Left renal cortex interstitium (tissue), 4 donors: Measurements from ENCODE around the gene FCER2. TPM values are rescaled to one million over a fixed set of nuclear protein-coding genes. Genes with fewer than 3 reads are reported as not detected.

Source experiments
- polyA plus RNA-seq, 4 donors: library from polyadenylated mRNA; unstranded; fragments of 120-200 nt; gene quantifications; one replicate each; pipeline ENCODE4 v1.2.1, GENCODE V29; 2013; ENCODE audit not compliant: insufficient read length in 4 of 4

The FCER2 gene
- polyA plus RNA-seq, 4 donors: 0.27 to 0.45 (median 0.31) TPM

Other genes with a start within 250 kb of the FCER2 start
- 1 to 10 TPM; 5.8 to 9.2 (median 7.9) TPM for gene PEX11G, start 213.1 kb downstream of the FCER2 start, polyA plus RNA-seq
- 10 to 100 TPM; 33.2 to 76.0 (median 60.3) TPM for gene ZNF358, start 186.0 kb downstream of the FCER2 start, polyA plus RNA-seq
- gene MCOLN1, start 179.5 kb downstream of the FCER2 start, polyA plus RNA-seq: 10 to 100 TPM; 12.3 to 24.0 (median 18.8) TPM
- 10 to 100 TPM; 30.6 to 59.3 (median 44.3) TPM for gene PNPLA6, start 166.4 kb downstream of the FCER2 start, polyA plus RNA-seq
- gene CAMSAP3, start 106.3 kb downstream of the FCER2 start, polyA plus RNA-seq: 10 to 100 TPM; 12.3 to 30.3 (median 22.0) TPM
- 10 to 100 TPM; 31.4 to 47.9 (median 42.1) TPM for gene XAB2, start 72.6 kb downstream of the FCER2 start, polyA plus RNA-seq
- gene PET100, start 72.3 kb downstream of the FCER2 start, polyA plus RNA-seq: 100 to 1,000 TPM in 3 of 4 donors, 10 to 100 TPM in 1; 99.2 to 131 (median 118) TPM
- 1 to 10 TPM in 3 of 4 donors, under 1 TPM in 1; 0.54 to 2.8 (median 1.5) TPM for gene PCP2, start 68.4 kb downstream of the FCER2 start, polyA plus RNA-seq
- gene STXBP2, start 65.0 kb downstream of the FCER2 start, polyA plus RNA-seq: 10 to 100 TPM; 58.7 to 87.6 (median 73.3) TPM
- gene RETN, start 33.1 kb downstream of the FCER2 start, polyA plus RNA-seq: 1 to 10 TPM in 2 of 4 donors, under 1 TPM in 2; 0.71 to 2.7 (median 1.7) TPM
- gene MCEMP1, start 25.0 kb downstream of the FCER2 start, polyA plus RNA-seq: under 1 TPM in 2 of 4 donors, not detected in 2; 0.21 to 0.36 TPM
- 10 to 100 TPM; 42.7 to 97.1 (median 59.0) TPM for gene TRAPPC5, start 21.3 kb downstream of the FCER2 start, polyA plus RNA-seq
- gene CLEC4G, start 30.0 kb upstream of the FCER2 start, polyA plus RNA-seq: under 1 TPM in 1 of 4 donors, not detected in 3; 0.21 TPM
- gene CD209, start 45.4 kb upstream of the FCER2 start, polyA plus RNA-seq: 1 to 10 TPM in 3 of 4 donors, under 1 TPM in 1; 0.52 to 1.5 (median 1.4) TPM
- 1 to 10 TPM; 1.5 to 4.7 (median 3.3) TPM for gene CLEC4M, start 61.1 kb upstream of the FCER2 start, polyA plus RNA-seq
- 10 to 100 TPM; 15.1 to 19.9 (median 18.5) TPM for gene EVI5L, start 128.1 kb upstream of the FCER2 start, polyA plus RNA-seq
- gene PRR36, start 172.3 kb upstream of the FCER2 start, polyA plus RNA-seq: 10 to 100 TPM in 1 of 4 donors, 1 to 10 TPM in 3; 3.7 to 12.5 (median 7.2) TPM
- gene LRRC8E, start 186.4 kb upstream of the FCER2 start, polyA plus RNA-seq: 1 to 10 TPM; 2.3 to 2.6 (median 2.5) TPM
- 10 to 100 TPM; 21.3 to 46.6 (median 36.5) TPM for gene MAP2K7, start 201.7 kb upstream of the FCER2 start, polyA plus RNA-seq
- 1 to 10 TPM in 2 of 4 donors, under 1 TPM in 2; 0.38 to 1.3 (median 1.0) TPM for gene TGFBR3L, start 212.7 kb upstream of the FCER2 start, polyA plus RNA-seq
- 10 to 100 TPM; 13.0 to 23.5 (median 18.2) TPM for gene SNAPC2, start 218.2 kb upstream of the FCER2 start, polyA plus RNA-seq
- gene CTXN1, start 224.0 kb upstream of the FCER2 start, polyA plus RNA-seq: 10 to 100 TPM; 11.8 to 41.7 (median 28.4) TPM
- gene TIMM44, start 241.5 kb upstream of the FCER2 start, polyA plus RNA-seq: 10 to 100 TPM; 39.2 to 62.5 (median 52.1) TPM